WTC11 (cell line): Measurements from ENCODE around the gene PIAS2.

ENCODE experiments used
- ATF3 ChIP-seq: sonication (generic); formaldehyde crosslinking; conservative IDR thresholded peaks from 2 replicates; pipeline ENCODE4 v1.8.1; 2022; ENCODE audit warnings: mild to moderate bottlenecking, missing genetic modification reagents
- CTCF ChIP-seq: fragments of 200-600 bp; IDR thresholded peaks from 2 replicates; pipeline ENCODE4 v1.8.0; 2022; ENCODE audit warnings: antibody characterized with exemption
- MXD4 ChIP-seq: fragments of 250-450 bp; sonication (Bioruptor Pico); IDR thresholded peaks from 2 replicates; pipeline ENCODE4 v1.8.0; 2021; ENCODE audit warnings: mild to moderate bottlenecking, moderate library complexity, borderline replicate concordance

GRCh38 chr18:46809145-46809544 is 108.2 kb downstream of the PIAS2 start:
- TF ChIP-seq MXD4 (CRISPR knock-in tag): no peak
- no peak for TF ChIP-seq ATF3 (CRISPR knock-in tag)
- no peak for TF ChIP-seq CTCF
